Keratinocyte (primary cell): ENCODE results near the gene PEX7. TPM values are rescaled to one million over a fixed set of nuclear protein-coding genes. Genes with fewer than 3 reads are reported as not detected.
A peak's percentile ranks its signal among the peaks of the same experiment; 100 is the strongest.

Experiments
- DNase-seq: peaks from one replicate; pipeline ENCODE4 v3.0.0-alpha.2; 2011; ENCODE audit warnings: low read depth, missing footprints, low spot score
- FAIRE-seq: peaks from 2 replicates; lab custom pipeline; 2011; peaks lifted over from hg19 to GRCh38; lab: Jason Lieb, UNC
- H2AFZ ChIP-seq: 2 replicates; pipeline ENCODE4 v1.6.0; 2012; ENCODE audit warnings: low read length, control low read depth, inconsistent platforms; ENCODE audit not compliant: control insufficient read depth
- H3K27ac ChIP-seq: 2 replicates; pipeline ENCODE4 v1.5.1; 2011; ENCODE audit warnings: low read length; ENCODE audit not compliant: control insufficient read depth, insufficient read depth
- H3K27me3 ChIP-seq: 3 replicates; pipeline ENCODE4 v1.6.0; 2011; ENCODE audit warnings: low read length; ENCODE audit not compliant: control insufficient read depth, insufficient read depth; ENCODE audit errors: extremely low read depth
- H3K36me3 ChIP-seq, 2 experiments: 2 replicates in 1 of 2; 3 replicates in 1 of 2; pipeline ENCODE4 v1.5.1; 2011; ENCODE audit warnings: low read length in 2 of 2, mild to moderate bottlenecking in 1 of 2; ENCODE audit not compliant: control insufficient read depth in 2 of 2, insufficient read depth in 2 of 2; ENCODE audit errors: extremely low read depth in 1 of 2
- H3K4me1 ChIP-seq: 3 replicates; pipeline ENCODE4 v1.5.1; 2011; ENCODE audit warnings: low read length; ENCODE audit not compliant: control insufficient read depth, insufficient read depth; ENCODE audit errors: extremely low read depth
- H3K4me2 ChIP-seq: 3 replicates; pipeline ENCODE4 v1.6.0; 2011; ENCODE audit warnings: low read depth, low read length; ENCODE audit not compliant: control insufficient read depth, insufficient read depth; ENCODE audit errors: extremely low read depth
- H3K4me3 ChIP-seq, 3 experiments: fragments of 200-600 bp in 1 of 3; sonication (generic) in 1 of 3; 2 replicates in 2 of 3; 3 replicates in 1 of 3; pipeline ENCODE4 v1.5.1; 2011 to 2016; ENCODE audit warnings: low read length in 3 of 3, mild to moderate bottlenecking in 3 of 3, control low read depth in 2 of 3, inconsistent platforms in 1 of 3, low read depth in 1 of 3, mixed read lengths in 1 of 3, mixed run types in 1 of 3, moderate library complexity in 1 of 3; ENCODE audit not compliant: control insufficient read depth in 2 of 3, insufficient read depth in 2 of 3; ENCODE audit errors: extremely low read depth in 1 of 3
- H3K79me2 ChIP-seq: 2 replicates; pipeline ENCODE4 v1.6.0; 2012; ENCODE audit warnings: low read length; ENCODE audit not compliant: control insufficient read depth, insufficient read depth
- H3K9ac ChIP-seq: 3 replicates; pipeline ENCODE4 v1.6.0; 2011; ENCODE audit warnings: low read length; ENCODE audit not compliant: control insufficient read depth, insufficient read depth; ENCODE audit errors: extremely low read depth
- H3K9me1 ChIP-seq: 3 replicates; pipeline ENCODE4 v1.6.0; 2011; ENCODE audit warnings: low read length; ENCODE audit not compliant: control insufficient read depth, insufficient read depth; ENCODE audit errors: extremely low read depth
- H3K9me3 ChIP-seq: 2 replicates; pipeline ENCODE4 v1.5.1; 2012; ENCODE audit warnings: low read depth, low read length; ENCODE audit not compliant: control insufficient read depth
- H4K20me1 ChIP-seq: 3 replicates; pipeline ENCODE4 v1.6.0; 2011; ENCODE audit warnings: low read length; ENCODE audit not compliant: control insufficient read depth, insufficient read depth; ENCODE audit errors: extremely low read depth
- CTCF ChIP-seq, 3 experiments: IDR thresholded peaks in 1 of 3; conservative IDR thresholded peaks in 1 of 3; optimal IDR thresholded peaks in 1 of 3; 2 replicates in 2 of 3; 3 replicates in 1 of 3; pipeline versions ENCODE3 to v1.5.1; 2011; ENCODE audit warnings: low read length in 3 of 3, mild to moderate bottlenecking in 3 of 3, moderate library complexity in 2 of 3, control low read depth in 1 of 3, inconsistent platforms in 1 of 3; ENCODE audit not compliant: insufficient read depth in 2 of 3; ENCODE audit errors: extremely low read depth in 1 of 3
- EZH2 ChIP-seq: IDR thresholded peaks from one replicate; pipeline ENCODE4 v1.6.1; 2012; ENCODE audit warnings: inconsistent platforms, mild to moderate bottlenecking, low read length, moderate library complexity
- dilution Hi-C: fragments of 300-500 bp; cut with MboI; formaldehyde crosslinking; loops from one replicate; pipeline ENCODE4 v1.7.0; 2020; ENCODE audit warnings: low sequenced_read_pairs; ENCODE audit not compliant: extremely low pct_ligation_motif_present
- polyA plus RNA-seq, 5 experiments: library from polyadenylated mRNA; depleted of rRNA in 3 of 5; stranded (reverse) in 3 of 5; stranded (forward) in 1 of 5; unstranded in 1 of 5; fragments of >200 nt; gene quantifications; 1 replicate in 1 of 5; 2 replicates in 3 of 5; 3 replicates in 1 of 5; pipeline versions ENCODE4 v1.2.1 to v1.2.3, GENCODE V29; 2011 to 2012; ENCODE audit warnings: missing spikeins in 2 of 5, low read depth in 1 of 5, low replicate concordance in 1 of 5

Gene PEX7
- polyA plus RNA-seq, 1 donor (not counting 4 experiments of a cell fraction or from before 2014, with no cell fraction given), result 15.6 TPM

- H2AFZ ChIP-seq, result peak overlapping the region; percentile 93
- H3K27me3 ChIP-seq, result no peaks in the 10 kb centered on the region
- peak overlapping the region; percentile 95 for H3K9ac ChIP-seq
- no peaks in the 10 kb centered on the region for H4K20me1 ChIP-seq
- TF ChIP-seq CTCF (optimal IDR thresholded peaks at IDR 0.05 in 1 of 3, IDR thresholded peaks at IDR 0.05 in 1 of 3, conservative IDR thresholded peaks at IDR 0.05 in 1 of 3; ENCODE audit: extremely low read depth in 1 of 3, insufficient read depth in 2 of 3, low read length in 3 of 3) (no peak), EZH2 (no peak)
- no peaks in the 10 kb centered on the region for H3K9me3 ChIP-seq
- no peak for DNase-seq
- H3K79me2 ChIP-seq, result peaks cover 14% of the 10 kb centered on the region
- H3K36me3 ChIP-seq, result no peaks in the 10 kb centered on the region
- H3K27ac ChIP-seq, result peak overlapping the region; percentile 85
- dilution Hi-C loops, result no loop called here
- FAIRE-seq, result no peak
- peaks cover 16% of the 10 kb centered on the region for H3K4me1 ChIP-seq
- H3K4me2 ChIP-seq, result peak overlapping the region; percentile 82
- no peaks in the 10 kb centered on the region for H3K9me1 ChIP-seq
- H3K4me3 ChIP-seq, result peak overlapping the region; percentile 85 to 93 (median 92)
Observed at GRCh38 chr6:136792095-136792409, 30.3 kb upstream of the PEX7 start.

- H3K27ac ChIP-seq, result peak within 1 kb of the TSS; percentile 85
- peak within 1 kb of the TSS; percentile 95 for H3K9ac ChIP-seq
- no peaks in the 10 kb centered on the region for H3K27me3 ChIP-seq
- no peaks in the 10 kb centered on the region for H4K20me1 ChIP-seq
- peak within 1 kb of the TSS; percentile 100 for H2AFZ ChIP-seq
- H3K4me3 ChIP-seq, result peak within 1 kb of the TSS; percentile 85 to 93 (median 92)
- no peaks in the 10 kb centered on the region for H3K9me3 ChIP-seq
- H3K4me2 ChIP-seq, result peak within 1 kb of the TSS; percentile 82
- no peak for FAIRE-seq
- no peaks in the 10 kb centered on the region for H3K9me1 ChIP-seq
- TF ChIP-seq EZH2 (no peak), CTCF (optimal IDR thresholded peaks at IDR 0.05 in 1 of 3, IDR thresholded peaks at IDR 0.05 in 1 of 3, conservative IDR thresholded peaks at IDR 0.05 in 1 of 3; ENCODE audit: extremely low read depth in 1 of 3, insufficient read depth in 2 of 3, low read length in 3 of 3) (peak; percentile 64 to 90 (median 89))
- peaks cover 12% of the 10 kb centered on the region for H3K79me2 ChIP-seq
- no peaks in the 10 kb centered on the region for H3K36me3 ChIP-seq
- peak; percentile 15 for DNase-seq
- H3K4me1 ChIP-seq, result peaks cover 10% of the 10 kb centered on the region
- dilution Hi-C loops, result no loop called here
Observed at GRCh38 chr6:136792410-136793262, 29.8 kb upstream of the PEX7 start, which contains the start of gene MAP3K5. MAP3K5 (minus strand) TSS chr6:136792477; CDS start chr6:136792157, 320 bp downstream.
